Hematopoietic multipotent progenitor cell treated with erythropoietin and hydrocortisone succinate and interleukin-3 and kit ligand, for 15 days (in vitro differentiated cells): Measurements from ENCODE around the gene C4orf54.

Source experiments
- DNase-seq: peaks from one replicate; pipeline ENCODE4 v3.0.0-alpha.2; 2015; ENCODE audit warnings: low spot score

Gene C4orf54

DNA sequence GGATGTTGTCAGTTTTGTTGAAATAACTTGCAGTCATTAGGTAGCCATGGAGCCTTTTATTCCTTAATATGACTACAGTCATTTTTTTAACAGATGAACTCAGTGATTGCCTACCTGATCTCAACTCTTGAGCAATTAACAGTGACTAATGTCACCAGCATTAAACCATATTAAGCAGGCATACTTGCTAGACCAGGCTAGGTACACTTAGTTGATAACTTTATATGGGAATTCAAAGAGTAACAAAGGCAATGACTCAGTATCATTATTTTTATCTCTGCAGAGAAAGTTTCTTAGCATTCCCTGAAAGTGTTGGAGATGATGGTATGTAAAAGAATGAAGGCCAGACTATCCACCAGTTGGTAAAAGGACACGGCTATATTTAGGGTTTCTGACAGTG, at the start of gene C4orf54:
Gene C4orf54, minus strand, starts transcription at position 31 of the 400 bp plus-strand sequence. CDS start 3,180 bp downstream, outside the sequence.
- DNase-seq: no peak

DNA sequence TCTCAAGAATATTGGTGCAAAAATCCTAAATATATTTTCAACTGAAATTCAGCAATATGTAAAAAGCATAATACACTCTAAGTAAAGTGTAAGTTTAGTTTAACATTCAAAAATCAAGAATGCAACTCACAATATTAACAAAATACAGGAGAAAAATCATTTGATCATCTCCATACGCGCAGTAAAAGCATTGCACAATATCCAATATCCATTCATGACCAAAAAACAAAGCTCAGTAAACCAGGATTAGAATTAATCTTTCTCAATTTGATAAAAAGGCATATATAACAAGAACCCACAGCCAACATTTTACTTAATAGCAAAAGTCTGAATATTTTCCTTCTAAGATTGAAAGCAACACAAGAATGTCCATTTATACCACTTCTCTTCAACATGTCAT, 48.3 kb upstream of the C4orf54 start:
- no peak for DNase-seq

DNA sequence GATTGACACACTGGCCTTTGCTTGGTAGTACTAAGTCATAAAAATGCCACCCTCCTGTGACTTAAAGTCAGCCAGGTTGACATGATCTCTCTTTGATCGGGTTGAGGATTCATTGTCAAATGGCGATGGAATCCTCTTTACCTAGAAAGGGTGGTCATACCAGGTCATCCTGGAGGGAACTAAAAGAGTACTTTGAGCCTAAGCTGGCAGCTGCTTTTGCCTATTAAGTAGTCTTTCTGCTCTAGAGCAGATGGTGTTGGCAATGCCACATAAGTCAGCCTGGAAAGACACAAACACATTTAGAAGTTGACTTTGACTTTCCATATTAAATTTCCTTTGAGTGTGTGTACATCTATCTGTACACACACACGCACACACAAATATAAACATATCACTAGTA, 39.2 kb upstream of the C4orf54 start:
- DNase-seq: no peak

DNA sequence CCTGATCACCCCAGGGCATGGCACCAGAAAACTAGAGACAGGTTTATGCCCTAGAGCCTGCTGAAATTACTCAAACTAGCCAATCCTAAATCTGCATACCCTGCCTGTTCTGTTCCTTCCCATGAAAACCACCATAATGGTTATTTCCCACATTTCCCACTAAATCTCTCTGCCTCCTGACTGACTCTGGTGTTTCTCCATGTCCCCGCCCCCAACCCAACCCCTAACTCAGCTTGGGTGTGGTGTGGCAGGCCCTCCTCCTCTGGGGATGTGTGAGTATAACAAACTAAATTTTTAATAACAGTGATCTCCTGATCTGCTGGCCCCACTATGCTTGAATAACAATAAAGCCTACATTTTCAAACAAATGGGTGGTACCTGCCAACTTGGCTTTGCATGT, 35.5 kb upstream of the C4orf54 start:
- DNase-seq: no peak

DNA sequence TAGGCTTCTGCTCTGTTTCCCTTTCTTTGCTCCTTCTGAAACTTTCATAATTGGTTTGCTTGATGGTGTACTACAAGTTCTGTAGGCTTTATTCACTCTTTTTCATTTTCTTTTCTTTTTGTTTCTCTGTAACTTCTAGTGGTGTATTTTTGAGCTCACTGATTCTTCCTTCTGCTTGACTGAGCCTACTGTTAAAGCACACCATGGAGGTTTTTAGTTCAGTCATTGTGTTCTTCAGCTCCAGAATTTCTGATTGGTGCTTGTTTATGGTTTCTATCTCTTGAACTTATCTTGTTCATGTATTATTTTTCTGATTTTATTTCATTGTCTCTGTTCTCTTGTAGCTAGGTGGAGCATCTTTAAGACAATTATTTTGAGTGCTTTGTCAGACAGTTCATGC, 33.4 kb upstream of the C4orf54 start:
- no peak for DNase-seq

DNA sequence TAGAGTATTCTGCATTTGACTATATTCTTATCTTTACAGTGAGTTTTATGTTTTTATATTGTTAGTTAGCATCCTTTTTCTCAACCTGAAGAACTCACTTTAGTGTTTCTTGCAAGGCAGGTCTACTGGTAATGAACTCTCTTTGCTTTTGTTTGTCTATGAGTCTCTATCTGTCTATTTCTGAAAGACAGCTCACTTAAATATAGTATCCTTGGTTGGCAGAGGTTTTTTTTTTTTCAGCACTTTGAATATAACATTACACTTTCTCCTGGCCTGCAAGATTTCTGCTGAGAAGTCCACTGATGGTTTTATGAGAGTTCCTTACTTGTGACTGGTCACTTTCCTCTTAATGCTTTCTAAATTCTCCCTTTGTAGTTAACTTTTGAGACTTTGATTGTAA, 32.8 kb upstream of the C4orf54 start:
- no peak for DNase-seq

DNA sequence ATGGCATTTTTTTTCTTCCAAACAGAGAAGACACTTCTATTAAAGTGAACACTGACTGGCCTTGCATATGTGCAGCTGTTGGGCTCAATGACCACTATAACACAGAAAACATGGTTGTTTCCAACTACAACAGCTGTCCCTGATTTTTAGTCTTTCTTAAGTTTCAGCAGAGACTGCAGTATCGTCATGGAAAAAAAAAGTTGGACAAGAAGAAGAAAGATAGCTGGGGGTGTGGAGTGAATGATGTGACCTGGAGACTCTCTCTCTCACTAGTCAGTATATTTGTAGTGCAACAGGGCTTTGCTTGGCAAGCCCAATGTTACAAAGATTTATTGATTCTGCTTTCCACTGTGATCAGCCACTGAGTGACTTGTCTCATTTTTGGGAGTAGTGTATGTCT, 29.5 kb upstream of the C4orf54 start:
- no peak for DNase-seq

DNA sequence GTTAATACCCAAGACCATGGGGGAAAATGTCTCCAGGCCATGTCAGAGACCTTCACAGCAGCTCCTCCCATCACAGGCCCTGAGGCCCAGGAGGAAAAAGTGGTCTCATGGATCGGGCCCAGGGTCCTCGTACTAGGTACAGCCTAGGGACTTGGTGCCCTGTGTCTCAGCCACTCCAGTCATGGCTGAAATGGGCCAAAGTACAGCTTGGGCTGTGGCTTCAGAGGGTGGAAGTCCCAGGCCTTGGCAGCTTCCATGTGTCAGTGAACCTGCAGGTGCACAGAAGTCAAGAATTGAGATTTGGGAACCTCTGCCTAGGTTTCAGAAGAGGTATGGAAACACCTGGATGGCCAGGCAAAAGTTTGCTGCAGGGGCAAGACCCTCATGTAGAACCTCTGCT, 27.6 kb upstream of the C4orf54 start:
- no peak for DNase-seq

DNA sequence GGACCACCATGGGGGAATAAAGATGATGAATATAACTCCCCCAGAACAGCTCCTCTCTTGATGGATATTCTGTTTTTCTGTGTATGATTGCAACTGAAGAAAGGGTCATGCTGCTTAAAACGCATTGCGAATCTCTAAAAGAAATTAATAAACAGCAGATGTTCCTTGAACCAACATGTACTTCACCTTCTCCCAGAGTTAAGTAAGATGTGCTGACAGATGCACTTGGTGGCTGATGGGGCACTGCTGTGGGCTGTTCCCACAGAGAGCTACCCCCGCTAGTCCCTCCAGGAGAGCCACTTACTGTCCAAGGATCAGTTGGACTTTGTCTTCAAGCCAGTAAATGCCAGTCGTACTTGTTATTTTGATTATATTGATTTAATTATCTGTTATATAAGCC, 26.3 kb upstream of the C4orf54 start:
- no peak for DNase-seq

DNA sequence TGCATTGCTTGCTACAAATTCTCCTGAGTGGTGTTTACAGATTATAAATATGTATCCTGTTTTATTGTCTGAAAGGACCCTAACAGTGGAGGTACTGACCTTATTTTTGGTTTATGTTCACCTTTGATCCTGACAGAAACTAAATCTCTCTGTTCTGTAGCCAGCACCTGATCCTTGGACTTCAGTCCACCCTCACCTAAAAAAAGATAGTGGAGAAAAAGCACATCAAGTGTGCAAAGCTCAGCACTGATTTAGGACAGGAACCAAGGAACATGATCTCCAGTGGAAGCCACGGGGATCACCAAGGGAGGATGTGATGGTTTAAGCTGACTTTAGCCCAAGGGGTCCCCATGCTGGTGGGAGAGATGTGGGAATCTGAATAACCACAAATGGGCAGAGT, 22.3 kb upstream of the C4orf54 start:
- DNase-seq: no peak

DNA sequence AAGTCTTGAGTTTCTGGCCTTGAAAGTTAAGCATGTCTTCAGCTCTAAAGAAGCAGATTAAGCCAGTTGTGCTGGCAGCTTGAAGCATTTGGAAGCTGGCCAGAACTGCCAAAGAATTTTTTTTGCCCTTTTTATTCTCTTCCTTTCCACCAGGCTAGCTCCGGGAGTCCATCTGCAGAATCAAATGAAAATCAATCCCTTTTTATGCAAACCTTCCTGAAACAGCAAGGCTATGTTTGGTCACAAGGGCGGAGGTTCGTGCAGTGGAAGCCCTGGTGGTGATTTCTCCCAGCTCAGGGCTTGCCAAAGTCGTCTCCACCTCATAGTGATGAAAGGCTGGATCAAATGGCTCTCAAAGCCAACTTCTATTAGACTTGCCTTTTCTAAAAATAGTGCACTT, 21.6 kb upstream of the C4orf54 start:
- DNase-seq: no peak

DNA sequence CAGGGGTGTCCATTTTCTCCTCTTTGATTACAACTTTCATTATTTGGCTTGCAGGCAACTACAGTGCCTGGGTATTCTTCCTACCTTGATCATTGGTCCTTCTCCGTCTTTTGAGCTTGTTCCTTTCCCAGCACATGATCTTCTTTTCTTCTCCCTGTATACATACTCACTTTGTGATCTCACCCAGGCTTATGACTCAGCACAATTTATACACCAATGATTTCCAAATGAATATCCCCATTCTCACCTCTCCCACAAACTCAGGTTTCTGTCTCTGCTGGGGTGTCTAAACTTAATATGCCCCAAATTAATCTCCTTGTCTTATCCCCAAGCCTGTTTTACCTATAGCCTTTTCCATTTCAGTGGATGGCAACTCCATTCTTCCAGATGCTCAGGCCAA, 19.5 kb upstream of the C4orf54 start:
- DNase-seq: no peak

DNA sequence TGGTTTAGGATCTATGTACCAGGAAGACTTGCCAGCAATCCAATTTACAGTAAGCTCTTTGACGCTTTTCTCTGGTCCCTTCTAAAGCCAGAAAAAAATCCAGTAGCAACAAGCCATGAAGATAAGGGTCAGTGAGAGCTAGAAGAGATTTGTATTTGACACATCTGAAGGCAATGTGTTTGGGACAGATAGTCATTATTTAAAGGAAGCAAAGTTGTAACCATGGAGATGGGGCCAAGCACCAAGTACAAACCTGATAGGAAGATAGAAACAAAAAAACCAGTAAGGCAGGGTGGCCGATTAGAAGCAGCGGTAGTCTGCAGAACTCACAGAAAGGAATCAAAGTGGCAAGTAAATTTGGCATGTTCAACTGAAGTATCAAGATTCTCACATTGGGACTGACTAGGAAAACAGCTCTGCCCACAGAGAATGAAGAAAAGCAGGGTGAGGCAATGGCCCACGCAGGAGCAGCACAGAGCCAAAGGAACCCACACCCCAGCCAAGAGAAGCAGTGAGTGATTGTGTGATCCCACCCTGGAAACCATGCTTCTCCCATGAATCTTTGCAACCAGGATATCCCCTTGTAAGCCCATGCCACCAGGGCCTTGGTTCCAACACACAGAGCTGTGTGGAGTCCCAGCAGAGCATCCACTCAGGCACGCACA, 12.9 kb upstream of the C4orf54 start:
- DNase-seq: no peak

DNA sequence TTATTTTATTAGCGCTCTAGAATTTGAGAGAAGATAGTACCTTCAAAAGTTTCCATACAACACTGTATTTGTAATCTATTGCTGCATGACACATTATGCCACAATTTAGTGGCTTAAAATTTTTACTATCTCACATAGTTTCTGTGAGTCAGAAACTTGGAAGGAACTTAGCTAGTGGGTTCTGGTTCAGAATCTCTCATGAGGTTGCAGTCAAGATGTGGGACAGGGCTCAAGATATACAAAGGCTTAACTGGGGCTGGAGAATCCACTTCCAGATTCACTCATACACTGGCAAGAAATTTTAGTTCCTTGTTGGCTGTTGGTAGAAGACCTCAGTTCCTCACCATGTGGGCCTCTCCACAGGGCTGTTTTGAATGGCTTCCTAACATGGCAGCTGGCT, 11.5 kb upstream of the C4orf54 start:
- DNase-seq: no peak

DNA sequence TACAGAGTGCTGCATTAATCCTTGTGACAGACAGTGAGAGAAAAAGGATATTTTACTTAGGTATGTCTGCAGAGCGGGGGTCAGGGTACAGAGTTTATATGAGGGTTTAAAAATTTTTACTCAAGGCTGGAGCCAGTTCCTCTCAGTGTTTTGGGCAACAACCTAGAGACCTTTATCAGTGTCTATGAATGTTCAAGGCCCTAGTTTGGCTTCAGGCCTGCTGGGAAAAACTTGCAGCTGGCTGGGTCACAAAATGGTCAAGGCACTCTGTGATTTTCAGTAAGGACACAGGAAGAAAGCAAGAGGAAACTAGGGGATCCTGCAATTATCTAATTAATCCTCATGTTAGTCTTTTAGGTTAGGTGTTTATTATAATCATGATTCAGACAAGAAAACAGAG, 10.8 kb upstream of the C4orf54 start:
- no peak for DNase-seq

DNA sequence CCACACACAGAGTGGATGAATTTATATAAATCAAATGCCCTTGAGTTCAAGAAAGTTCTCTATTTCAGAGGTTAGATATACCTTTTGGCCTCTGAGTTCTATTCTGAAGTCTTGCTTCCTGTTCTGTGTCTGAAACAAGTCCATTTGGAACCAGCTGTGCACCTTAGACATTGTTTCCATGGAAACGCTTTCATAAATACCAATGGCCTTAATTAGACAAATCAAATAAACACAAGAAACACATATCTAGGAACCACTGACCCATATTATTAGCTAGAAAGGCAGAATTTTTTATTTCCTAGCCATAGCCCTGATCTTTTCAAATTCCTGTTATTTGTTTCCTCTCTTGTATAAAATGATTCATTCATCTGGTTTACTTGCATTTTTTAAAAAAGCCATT, 8.4 kb upstream of the C4orf54 start:
- no peak for DNase-seq

DNA sequence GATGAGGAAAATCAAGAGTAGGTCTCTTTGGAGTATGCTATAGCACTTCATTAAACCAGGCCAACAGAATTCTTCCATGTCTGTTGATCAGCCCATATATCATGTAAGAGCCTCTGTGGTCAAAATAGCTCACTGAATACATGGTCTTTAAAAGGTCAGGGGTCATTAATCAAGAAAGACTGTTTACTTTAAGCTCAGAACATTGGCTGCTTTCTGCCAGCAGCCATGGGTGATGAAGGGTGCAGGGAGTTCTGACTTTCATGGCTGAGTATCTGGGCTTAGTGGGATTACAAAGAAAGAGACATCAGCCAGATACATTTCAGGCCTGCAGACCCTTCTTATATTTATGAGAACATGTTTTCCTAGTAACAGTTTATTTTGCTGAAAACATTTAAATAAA, 7.1 kb upstream of the C4orf54 start:
- DNase-seq: no peak

DNA sequence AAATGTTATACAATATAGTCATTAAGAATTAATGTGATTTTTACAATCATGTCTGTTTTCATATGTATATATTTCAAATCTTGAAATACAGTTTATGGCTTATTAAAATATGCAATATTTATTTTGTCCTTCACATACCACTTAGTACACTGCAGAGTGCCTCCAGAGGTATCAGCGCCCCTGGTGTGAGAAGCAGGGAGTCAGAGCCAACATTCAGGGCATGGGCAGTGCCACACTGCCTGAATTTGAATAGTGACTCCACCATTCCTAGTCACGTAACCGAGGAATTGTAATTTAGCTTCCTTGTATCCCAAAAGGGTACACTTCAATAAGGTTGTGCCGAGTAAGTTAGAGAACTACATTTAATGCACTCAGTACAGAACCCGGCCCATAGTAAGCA, 4.3 kb upstream of the C4orf54 start:
- no peak for DNase-seq

DNA sequence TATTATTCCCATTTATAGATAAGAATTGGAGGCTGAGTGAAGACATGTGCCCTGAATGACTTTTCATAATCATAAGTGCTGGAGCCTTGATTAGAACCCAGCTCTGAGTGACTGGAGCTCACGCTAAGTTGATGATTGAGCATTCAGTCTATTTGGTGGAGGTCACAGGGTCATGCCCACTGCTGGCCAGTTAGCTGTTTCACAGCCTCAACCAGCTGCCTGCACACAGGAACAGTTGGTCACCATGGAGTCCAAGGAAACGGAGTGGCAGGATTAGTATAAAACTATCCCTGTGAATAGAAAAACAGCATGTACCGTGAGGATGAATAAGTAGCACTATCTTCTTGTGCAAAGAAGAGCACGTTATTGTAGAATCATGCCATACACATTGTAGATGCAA, 1.0 kb upstream of the C4orf54 start:
- DNase-seq: no peak

DNA sequence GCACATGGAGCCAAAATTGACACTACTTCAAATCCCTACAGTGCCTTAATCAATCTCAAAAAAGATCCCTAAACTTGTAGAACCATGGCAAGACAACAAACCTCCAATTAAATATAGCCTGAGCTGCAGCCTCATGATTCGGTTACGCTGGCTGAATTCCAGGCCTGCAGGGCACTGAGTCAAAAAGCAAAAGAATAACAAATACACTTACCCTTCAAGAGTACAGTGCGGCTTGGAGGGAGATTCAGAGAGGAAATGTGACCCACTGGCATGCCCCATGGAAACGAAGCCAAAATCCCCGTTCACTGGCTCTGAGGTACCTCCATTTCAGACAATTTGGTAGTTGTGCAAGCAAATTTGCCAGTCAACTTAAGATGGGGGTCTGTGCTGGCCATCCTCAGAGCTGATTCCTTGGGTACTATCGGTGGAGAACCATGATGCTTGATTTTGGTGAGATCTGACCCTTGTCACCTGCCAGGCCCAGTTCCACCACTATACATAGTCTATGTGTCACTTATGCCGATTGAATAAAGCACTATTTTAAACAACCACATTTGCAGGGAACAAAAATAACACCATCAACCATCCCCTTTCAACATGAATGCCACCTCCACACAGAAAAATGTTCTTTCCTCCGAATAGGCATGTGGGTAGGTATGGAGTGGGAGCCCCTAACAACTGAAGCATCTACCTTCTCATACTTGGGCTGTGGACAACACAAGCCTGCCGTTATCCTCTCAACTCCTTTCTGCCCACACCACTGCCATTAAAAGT, 2.1 kb downstream of the C4orf54 start:
- no peak for DNase-seq

DNA sequence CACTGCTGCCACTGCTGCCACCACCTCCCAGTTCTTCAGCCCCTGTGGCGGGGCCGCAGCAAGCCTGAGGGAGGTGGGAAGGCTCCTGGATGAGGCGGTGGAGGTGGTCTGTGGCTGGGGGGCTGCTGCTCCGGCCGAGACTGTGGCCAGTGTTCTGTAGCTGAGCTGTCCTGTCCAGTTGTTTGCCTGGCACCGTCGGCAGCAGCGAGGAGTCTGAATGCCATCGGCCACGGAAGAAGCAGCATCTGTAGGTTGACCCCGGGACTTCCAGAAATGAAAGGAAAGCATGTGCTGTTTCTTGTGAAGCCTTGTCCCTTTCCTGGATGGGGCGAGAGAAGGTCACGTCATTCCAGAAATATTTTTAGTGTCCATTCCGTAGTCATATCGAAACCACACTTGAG, 3.3 kb downstream of the C4orf54 start:
- no peak for DNase-seq

DNA sequence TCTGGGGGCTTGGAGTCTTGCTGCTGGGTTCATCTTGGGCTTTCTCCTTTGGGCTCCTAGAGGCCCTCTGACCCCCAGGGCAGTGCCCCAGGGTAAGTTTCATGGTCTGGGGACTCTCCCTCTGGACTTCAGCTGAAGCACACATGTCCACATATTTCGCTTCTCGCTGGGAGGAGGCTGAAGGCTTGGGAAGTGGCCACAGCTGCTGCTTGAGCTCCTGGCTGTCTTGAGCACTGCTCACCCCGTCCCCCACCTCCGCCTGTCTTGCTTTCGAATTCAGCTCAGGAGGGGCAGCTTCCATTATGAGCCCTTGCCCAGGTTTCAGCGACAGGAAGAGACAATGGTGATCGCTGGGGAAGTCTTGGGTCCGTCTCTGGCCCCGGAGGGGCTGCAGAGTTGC, 3.7 kb downstream of the C4orf54 start:
- no peak for DNase-seq

DNA sequence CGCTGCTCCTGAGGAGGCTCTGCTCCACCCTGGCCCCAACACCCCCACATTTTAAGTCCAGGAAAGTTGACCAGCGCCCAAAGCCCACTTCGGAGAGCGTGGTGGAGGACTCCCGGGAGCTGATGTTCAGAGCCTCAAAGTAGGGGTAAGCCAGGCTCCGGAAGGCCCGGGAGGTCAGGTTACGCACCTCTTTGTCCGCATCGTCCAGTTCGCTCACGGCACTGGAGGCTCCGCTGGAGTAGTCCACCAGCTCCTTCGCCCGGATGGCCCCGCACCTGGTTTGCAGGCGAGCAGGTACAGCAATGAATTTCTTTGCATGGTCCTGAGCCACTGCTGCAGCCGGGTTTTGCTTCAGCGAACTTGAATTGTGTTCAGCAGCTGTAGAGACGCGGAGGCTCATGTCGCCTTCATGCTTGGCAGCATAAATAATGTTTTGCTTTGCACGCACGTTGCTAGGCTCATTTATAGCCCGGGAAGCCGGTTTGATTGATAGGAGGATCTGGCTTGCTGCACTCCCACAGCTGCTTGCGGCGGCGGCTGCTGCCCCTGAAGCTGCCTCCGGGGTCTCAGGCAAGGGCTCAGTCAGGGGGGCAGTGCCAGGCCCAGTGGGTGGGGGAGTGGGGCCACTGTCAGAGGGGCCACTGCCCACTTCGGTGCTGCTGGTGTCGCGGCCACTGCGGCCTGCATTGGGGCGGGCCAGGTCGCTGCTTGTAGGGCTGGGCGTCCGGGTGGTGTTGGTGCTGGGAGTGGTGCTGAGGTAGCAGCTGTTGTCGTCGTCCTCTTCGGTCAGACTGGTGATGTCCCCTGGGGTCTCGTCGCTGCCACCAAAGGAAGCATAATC, 4.8 kb downstream of the C4orf54 start:
- DNase-seq: no peak
